SK-N-SH treated with all-trans-retinoic acid at 6 μM for 48 hours (cell line): ENCODE measurements around the gene TIMM50.

Source experiments
- ATAC-seq: fragments of 200-7000 bp; cut with Tn5 transposase; 3 replicates; pipeline ENCODE4 v1.9.1; 2020; ENCODE audit warnings: mild to moderate bottlenecking, moderate library complexity
- ARNTL ChIP-seq: fragments of 450-650 bp; formaldehyde crosslinking; IDR thresholded peaks from 2 replicates; pipeline ENCODE4 v1.5.0; 2020; ENCODE audit warnings: low read depth, mild to moderate bottlenecking, moderate library complexity, borderline replicate concordance
- BACH2 ChIP-seq: fragments of 250-450 bp; sonication (Bioruptor Pico); IDR thresholded peaks from 2 replicates; pipeline ENCODE4 v1.9.0; 2021; ENCODE audit warnings: mild to moderate bottlenecking, borderline replicate concordance
- CSDC2 ChIP-seq: fragments of 250-450 bp; sonication (Bioruptor Pico); IDR thresholded peaks from 2 replicates; pipeline ENCODE4 v1.5.0; 2020; ENCODE audit warnings: mild to moderate bottlenecking, moderate library complexity
- ISL1 ChIP-seq: fragments of 250-450 bp; sonication (Bioruptor Pico); IDR thresholded peaks from 2 replicates; pipeline ENCODE4 v2.1.2; 2022; ENCODE audit warnings: mild to moderate bottlenecking, moderate library complexity
- OSR1 ChIP-seq: fragments of 250-450 bp; sonication (Bioruptor Pico); IDR thresholded peaks from 2 replicates; pipeline ENCODE4 v1.8.0; 2022; ENCODE audit warnings: moderate library complexity, mild to moderate bottlenecking, inconsistent platforms
- POU6F1 ChIP-seq: fragments of 250-450 bp; sonication (Bioruptor Pico); IDR thresholded peaks from 2 replicates; pipeline ENCODE4 v1.8.0; 2021; ENCODE audit warnings: low read depth, mild to moderate bottlenecking, moderate library complexity, borderline replicate concordance
- PPARA ChIP-seq: fragments of 250-450 bp; sonication (Bioruptor Pico); IDR thresholded peaks from 2 replicates; pipeline ENCODE4 v1.5.0; 2020; ENCODE audit warnings: mild to moderate bottlenecking, borderline replicate concordance
- RARB ChIP-seq: fragments of 250-450 bp; sonication (Bioruptor Pico); IDR thresholded peaks from 2 replicates; pipeline ENCODE4 v1.8.0; 2021; ENCODE audit warnings: mild to moderate bottlenecking, moderate library complexity
- SNAI2 ChIP-seq: fragments of 250-450 bp; sonication (Bioruptor Pico); IDR thresholded peaks from 2 replicates; pipeline ENCODE4 v1.5.0; 2020; ENCODE audit warnings: mild to moderate bottlenecking, moderate library complexity
- TCF4 ChIP-seq: fragments of 250-450 bp; sonication (Bioruptor Pico); IDR thresholded peaks from 2 replicates; pipeline ENCODE4 v1.8.0; 2021; ENCODE audit warnings: mild to moderate bottlenecking, moderate library complexity, borderline replicate concordance
- TOX ChIP-seq: fragments of 250-450 bp; sonication (Bioruptor Pico); IDR thresholded peaks from 2 replicates; pipeline ENCODE4 v1.8.0; 2021; ENCODE audit warnings: mild to moderate bottlenecking, moderate library complexity, borderline replicate concordance
- ZC3H10 ChIP-seq: fragments of 250-450 bp; sonication (Bioruptor Pico); IDR thresholded peaks from 2 replicates; pipeline ENCODE4 v1.5.1; 2021; ENCODE audit warnings: mild to moderate bottlenecking, moderate library complexity
- ZFP3 ChIP-seq: fragments of 250-450 bp; sonication (Bioruptor Pico); IDR thresholded peaks from 2 replicates; pipeline ENCODE4 v1.5.0; 2020; ENCODE audit warnings: mild to moderate bottlenecking, moderate library complexity
- ZFP30 ChIP-seq: fragments of 450-650 bp; formaldehyde crosslinking; IDR thresholded peaks from 2 replicates; pipeline ENCODE4 v1.5.0; 2022; ENCODE audit warnings: mild to moderate bottlenecking, moderate library complexity
- ZNF565 ChIP-seq: fragments of 450-650 bp; formaldehyde crosslinking; conservative IDR thresholded peaks from 2 replicates; pipeline ENCODE4 v1.5.0; 2020; ENCODE audit warnings: low read depth, mild to moderate bottlenecking, moderate library complexity
- ZNF70 ChIP-seq: fragments of 450-650 bp; formaldehyde crosslinking; IDR thresholded peaks from 2 replicates; pipeline ENCODE4 v1.5.0; 2020; ENCODE audit warnings: mild to moderate bottlenecking, moderate library complexity
- ZNF8 ChIP-seq: fragments of 450-650 bp; formaldehyde crosslinking; IDR thresholded peaks from 2 replicates; pipeline ENCODE4 v1.5.0; 2020; ENCODE audit warnings: mild to moderate bottlenecking, moderate library complexity
- TF ChIP-seq, protein P1 (sequence below): fragments of 250-450 bp; sonication (Bioruptor Pico); IDR thresholded peaks from 2 replicates; pipeline ENCODE4 v1.5.1; 2020; ENCODE audit warnings: low read depth, mild to moderate bottlenecking, moderate library complexity
- TF ChIP-seq, protein P2 (sequence below): fragments of 250-450 bp; sonication (Bioruptor Pico); IDR thresholded peaks from 2 replicates; pipeline ENCODE4 v1.5.1; 2021; ENCODE audit warnings: mild to moderate bottlenecking, moderate library complexity

TIMM50 gene

GRCh38 chr19:39465956-39466747 is 14.5 kb upstream of the TIMM50 start:
- ATAC-seq: no peak
- TF ChIP-seq POU6F1 (CRISPR knock-in tag): no peak
- no peak for TF ChIP-seq SNAI2
- TF ChIP-seq TOX (CRISPR knock-in tag): no peak
- TF ChIP-seq OSR1 (CRISPR knock-in tag): no peak
- TF ChIP-seq, protein P1, sequence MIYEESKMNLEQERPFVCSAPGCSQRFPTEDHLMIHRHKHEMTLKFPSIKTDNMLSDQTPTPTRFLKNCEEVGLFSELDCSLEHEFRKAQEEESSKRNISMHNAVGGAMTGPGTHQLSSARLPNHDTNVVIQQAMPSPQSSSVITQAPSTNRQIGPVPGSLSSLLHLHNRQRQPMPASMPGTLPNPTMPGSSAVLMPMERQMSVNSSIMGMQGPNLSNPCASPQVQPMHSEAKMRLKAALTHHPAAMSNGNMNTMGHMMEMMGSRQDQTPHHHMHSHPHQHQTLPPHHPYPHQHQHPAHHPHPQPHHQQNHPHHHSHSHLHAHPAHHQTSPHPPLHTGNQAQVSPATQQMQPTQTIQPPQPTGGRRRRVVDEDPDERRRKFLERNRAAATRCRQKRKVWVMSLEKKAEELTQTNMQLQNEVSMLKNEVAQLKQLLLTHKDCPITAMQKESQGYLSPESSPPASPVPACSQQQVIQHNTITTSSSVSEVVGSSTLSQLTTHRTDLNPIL: no peak
- TF ChIP-seq ZC3H10 (CRISPR knock-in tag): no peak
- TF ChIP-seq TCF4 (CRISPR knock-in tag): no peak
- TF ChIP-seq ARNTL (CRISPR knock-in tag): no peak
- TF ChIP-seq, protein P2, sequence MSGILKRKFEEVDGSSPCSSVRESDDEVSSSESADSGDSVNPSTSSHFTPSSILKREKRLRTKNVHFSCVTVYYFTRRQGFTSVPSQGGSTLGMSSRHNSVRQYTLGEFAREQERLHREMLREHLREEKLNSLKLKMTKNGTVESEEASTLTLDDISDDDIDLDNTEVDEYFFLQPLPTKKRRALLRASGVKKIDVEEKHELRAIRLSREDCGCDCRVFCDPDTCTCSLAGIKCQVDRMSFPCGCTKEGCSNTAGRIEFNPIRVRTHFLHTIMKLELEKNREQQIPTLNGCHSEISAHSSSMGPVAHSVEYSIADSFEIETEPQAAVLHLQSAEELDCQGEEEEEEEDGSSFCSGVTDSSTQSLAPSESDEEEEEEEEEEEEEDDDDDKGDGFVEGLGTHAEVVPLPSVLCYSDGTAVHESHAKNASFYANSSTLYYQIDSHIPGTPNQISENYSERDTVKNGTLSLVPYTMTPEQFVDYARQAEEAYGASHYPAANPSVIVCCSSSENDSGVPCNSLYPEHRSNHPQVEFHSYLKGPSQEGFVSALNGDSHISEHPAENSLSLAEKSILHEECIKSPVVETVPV (CRISPR knock-in tag): no peak
- TF ChIP-seq ZFP30 (CRISPR knock-in tag): no peak
- no peak for TF ChIP-seq ISL1 (CRISPR knock-in tag)

GRCh38 chr19:39467941-39468340 is 12.7 kb upstream of the TIMM50 start:
- ATAC-seq: no peak
- no peak for TF ChIP-seq BACH2 (CRISPR knock-in tag)
- no peak for TF ChIP-seq TCF4 (CRISPR knock-in tag)
- no peak for TF ChIP-seq ZFP3 (CRISPR knock-in tag)
- TF ChIP-seq, protein P2 (CRISPR knock-in tag): no peak
- no peak for TF ChIP-seq CSDC2
- TF ChIP-seq TOX (CRISPR knock-in tag): no peak

DNA sequence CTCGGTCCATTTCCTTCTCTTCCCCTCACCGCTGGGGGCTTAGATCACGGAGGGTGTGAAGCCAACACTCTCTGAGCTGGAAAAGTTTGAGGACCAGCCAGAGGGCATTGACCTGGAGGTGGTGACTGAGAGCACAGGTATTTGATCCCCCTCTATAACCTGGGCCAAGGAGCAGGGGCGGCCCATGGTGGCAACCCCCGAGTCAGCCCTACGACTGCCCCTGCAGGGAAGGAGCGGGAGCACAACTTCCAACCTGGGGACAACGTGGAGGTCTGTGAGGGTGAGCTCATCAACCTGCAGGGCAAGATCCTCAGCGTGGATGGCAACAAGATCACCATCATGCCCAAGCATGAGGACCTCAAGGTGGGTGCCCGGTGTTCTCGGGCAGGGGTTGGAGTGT is 11.6 kb upstream of the TIMM50 start:
- TF ChIP-seq ZNF70 (CRISPR knock-in tag) (no peak), PPARA (CRISPR knock-in tag) (no peak), ZFP3 (CRISPR knock-in tag) (no peak), POU6F1 (CRISPR knock-in tag) (no peak), RARB (CRISPR knock-in tag) (no peak), ZNF565 (CRISPR knock-in tag) (no peak), ZNF8 (no peak), SNAI2 (no peak)
- TF ChIP-seq, protein P1: no peak
- TF ChIP-seq, all 23 proteins: peak for 0
- ATAC-seq: no peak
